Neural crest cell (in vitro differentiated cells): ENCODE results near the gene DPYSL4. TPM values are rescaled to one million over a fixed set of nuclear protein-coding genes. Genes with fewer than 3 reads are reported as not detected.

ENCODE experiments used
- DNase-seq: peaks from one replicate; pipeline ENCODE4 v3.0.0; 2021; ENCODE audit warnings: low read depth, mixed read lengths, low spot score
- H3K27ac Mint-ChIP-seq: one replicate; pipeline ENCODE4 v1.8.0; 2021; ENCODE audit warnings: mild to moderate bottlenecking, mixed read lengths; ENCODE audit not compliant: unreplicated experiment
- H3K27me3 Mint-ChIP-seq: 2 replicates; pipeline ENCODE4 v1.8.0; 2021; ENCODE audit warnings: low read depth, mild to moderate bottlenecking, mixed read lengths
- H3K36me3 Mint-ChIP-seq: 2 replicates; pipeline ENCODE4 v1.8.0; 2021; ENCODE audit warnings: low read depth, mild to moderate bottlenecking, mixed read lengths
- H3K4me1 Mint-ChIP-seq: 2 replicates; pipeline ENCODE4 v1.8.0; 2021; ENCODE audit warnings: mixed read lengths
- H3K4me3 Mint-ChIP-seq: one replicate; pipeline ENCODE4 v1.8.0; 2021; ENCODE audit warnings: mild to moderate bottlenecking, mixed read lengths
- H3K9me3 Mint-ChIP-seq: 2 replicates; pipeline ENCODE4 v1.8.0; 2021; ENCODE audit warnings: mixed read lengths
- total RNA-seq: library from RNA; stranded (reverse); gene quantifications from 2 replicates; pipeline ENCODE4 v1.2.1, GENCODE V29; 2021
- TF ChIP-seq, protein P1 (sequence below): fragments of 200-600 bp; sonication (generic); conservative IDR thresholded peaks from 2 replicates; pipeline ENCODE4 v1.5.0; 2021; ENCODE audit warnings: antibody characterized with exemption, mild to moderate bottlenecking

The DPYSL4 gene
- total RNA-seq, 1 donor from 2014 or later = 155 TPM

DNA sequence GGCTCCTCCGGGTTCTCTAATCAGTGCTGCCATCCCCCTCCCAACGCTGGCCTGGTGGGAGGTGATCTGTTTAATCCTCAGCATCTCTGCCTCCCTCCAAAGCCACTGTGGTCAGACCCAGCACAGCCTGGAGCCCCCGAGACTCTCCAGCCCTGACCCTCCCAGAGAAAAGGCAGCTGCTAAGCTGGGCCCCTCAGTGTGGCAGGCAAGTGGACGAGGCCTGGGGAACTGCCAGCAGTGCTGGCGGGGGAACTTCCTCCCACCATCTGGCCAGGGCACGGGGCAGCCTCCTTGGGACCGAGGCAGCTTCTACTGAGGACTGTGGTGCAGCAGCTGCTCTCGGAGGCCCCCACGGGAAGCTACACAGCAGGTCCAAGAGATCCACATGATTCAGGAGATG is 51.1 kb downstream of the DPYSL4 start:
- no peak for DNase-seq
- TF ChIP-seq, protein P1, sequence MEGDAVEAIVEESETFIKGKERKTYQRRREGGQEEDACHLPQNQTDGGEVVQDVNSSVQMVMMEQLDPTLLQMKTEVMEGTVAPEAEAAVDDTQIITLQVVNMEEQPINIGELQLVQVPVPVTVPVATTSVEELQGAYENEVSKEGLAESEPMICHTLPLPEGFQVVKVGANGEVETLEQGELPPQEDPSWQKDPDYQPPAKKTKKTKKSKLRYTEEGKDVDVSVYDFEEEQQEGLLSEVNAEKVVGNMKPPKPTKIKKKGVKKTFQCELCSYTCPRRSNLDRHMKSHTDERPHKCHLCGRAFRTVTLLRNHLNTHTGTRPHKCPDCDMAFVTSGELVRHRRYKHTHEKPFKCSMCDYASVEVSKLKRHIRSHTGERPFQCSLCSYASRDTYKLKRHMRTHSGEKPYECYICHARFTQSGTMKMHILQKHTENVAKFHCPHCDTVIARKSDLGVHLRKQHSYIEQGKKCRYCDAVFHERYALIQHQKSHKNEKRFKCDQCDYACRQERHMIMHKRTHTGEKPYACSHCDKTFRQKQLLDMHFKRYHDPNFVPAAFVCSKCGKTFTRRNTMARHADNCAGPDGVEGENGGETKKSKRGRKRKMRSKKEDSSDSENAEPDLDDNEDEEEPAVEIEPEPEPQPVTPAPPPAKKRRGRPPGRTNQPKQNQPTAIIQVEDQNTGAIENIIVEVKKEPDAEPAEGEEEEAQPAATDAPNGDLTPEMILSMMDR = no peak
- peaks cover 5% of the 10 kb centered on the region for H3K4me1 Mint-ChIP-seq
- no peak overlapping the region for H3K4me3 Mint-ChIP-seq
- no peaks in the 10 kb centered on the region for H3K9me3 Mint-ChIP-seq
- H3K27me3 Mint-ChIP-seq = no peaks in the 10 kb centered on the region
- no peak overlapping the region for H3K27ac Mint-ChIP-seq
- no peaks in the 10 kb centered on the region for H3K36me3 Mint-ChIP-seq

DNA sequence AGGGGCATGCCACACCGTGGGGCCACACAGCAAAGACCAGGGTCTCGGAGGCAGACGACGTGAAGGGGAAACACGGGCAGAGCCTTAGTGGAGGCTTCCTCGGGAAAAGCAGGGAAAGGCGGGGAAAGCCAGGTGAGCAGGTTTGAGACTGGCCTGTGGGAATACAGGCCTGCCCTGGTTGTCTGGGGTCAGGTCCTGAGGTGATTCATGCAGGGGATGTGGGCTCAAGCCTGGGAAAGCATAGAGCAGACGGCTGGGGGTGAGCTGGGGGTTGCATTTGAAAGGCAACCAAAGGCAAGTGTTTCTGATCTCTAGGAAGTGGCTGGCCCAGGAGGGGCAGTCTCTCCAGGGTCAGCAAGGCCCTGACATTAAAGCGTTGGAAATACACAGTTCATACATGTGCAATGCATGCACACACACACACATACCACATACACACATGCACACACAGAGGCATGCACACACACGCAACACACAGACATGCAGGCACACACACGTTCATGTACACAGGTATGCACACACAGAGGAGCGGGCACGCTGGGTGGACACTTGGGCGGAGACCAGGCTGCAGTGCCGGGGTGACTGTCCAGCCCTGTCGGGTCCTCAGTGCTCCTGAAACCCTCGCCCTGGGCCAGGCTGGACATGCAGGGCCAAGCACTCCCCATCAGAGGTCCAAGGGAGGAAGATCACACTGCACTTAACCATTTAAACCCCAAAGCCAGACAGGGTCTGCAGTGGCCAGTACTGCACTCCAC is 51.8 kb downstream of the DPYSL4 start:
- no peaks in the 10 kb centered on the region for H3K36me3 Mint-ChIP-seq
- TF ChIP-seq, protein P1 = no peak
- no peak overlapping the region for H3K4me3 Mint-ChIP-seq
- no peaks in the 10 kb centered on the region for H3K9me3 Mint-ChIP-seq
- DNase-seq = no peak
- H3K4me1 Mint-ChIP-seq = peaks cover 10% of the 10 kb centered on the region
- H3K27ac Mint-ChIP-seq = peak overlapping the region; percentile 72
- no peaks in the 10 kb centered on the region for H3K27me3 Mint-ChIP-seq

DNA sequence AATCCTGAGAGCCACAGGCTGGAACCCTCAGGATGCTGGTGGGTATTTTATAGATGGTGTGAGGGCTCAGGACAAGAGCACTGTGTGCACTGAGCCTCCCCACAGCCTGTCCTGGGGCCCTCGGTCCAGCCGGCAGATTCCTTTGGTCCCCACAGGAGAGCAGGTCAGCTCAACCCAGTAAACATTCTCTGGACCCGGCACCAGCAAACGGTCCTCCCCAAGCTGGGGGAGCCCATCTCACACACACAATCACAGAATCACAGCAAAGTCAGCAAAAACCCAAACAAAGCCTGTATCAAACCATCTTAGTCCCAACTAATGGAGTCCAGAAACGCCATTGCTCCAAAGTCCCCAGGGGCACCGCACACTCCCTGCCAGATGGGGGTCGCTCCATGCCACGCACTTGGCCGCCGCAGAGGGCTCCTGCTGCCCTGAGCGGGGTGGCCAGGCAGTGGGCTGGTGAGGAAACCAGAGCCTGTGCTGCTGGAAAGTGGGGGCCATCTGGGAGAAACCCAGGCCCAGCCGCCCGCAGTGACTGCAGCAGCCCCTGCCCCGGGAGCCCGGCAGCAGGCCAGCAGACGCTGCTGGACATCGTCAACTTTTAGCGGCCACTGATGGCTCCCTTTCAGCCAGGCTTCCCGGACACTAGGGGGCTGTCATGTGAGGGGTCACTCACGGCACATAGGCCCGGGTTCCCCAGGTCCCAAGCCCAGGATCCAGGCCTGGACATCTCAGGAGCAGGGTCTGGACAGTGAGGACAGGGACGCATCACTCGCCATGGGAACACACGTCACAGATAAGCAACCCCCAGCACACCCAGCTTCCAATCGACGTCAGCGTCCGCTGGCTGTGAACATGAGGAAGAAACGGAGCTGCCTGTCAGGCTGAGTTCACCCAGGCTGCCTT is 52.6 kb downstream of the DPYSL4 start:
- Mint-ChIP-seq H3K27me3 (no peaks in the 10 kb centered on the region), H3K4me3 (no peak overlapping the region), H3K9me3 (no peaks in the 10 kb centered on the region), H3K4me1 (peaks cover 10% of the 10 kb centered on the region), H3K36me3 (no peaks in the 10 kb centered on the region), H3K27ac (no peak overlapping the region)
- no peak for DNase-seq
- TF ChIP-seq, protein P1 = no peak

DNA sequence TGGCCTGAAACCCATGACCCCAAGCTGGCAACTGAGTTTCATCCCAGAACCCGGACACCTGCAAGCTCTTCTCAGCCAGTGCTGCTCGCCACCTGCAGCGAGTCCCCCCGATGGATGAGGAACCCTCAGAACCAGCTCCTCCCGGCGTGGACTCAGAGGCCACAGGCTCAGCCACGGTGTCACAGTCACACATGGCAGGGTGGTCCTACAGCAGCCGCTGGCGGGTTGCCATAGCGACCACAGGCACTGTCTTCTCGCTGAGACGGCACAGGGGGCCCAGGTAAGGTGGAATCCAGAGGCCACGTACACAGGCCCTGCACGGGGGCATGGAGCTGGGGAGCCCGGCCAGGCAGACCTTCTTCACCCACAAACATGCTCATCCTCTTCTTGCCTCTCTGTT is 53.4 kb downstream of the DPYSL4 start:
- H3K27ac Mint-ChIP-seq = no peak overlapping the region
- H3K36me3 Mint-ChIP-seq = no peaks in the 10 kb centered on the region
- DNase-seq = no peak
- TF ChIP-seq, protein P1 = no peak
- no peaks in the 10 kb centered on the region for H3K9me3 Mint-ChIP-seq
- peaks cover 17% of the 10 kb centered on the region for H3K4me1 Mint-ChIP-seq
- H3K4me3 Mint-ChIP-seq = no peak overlapping the region
- no peaks in the 10 kb centered on the region for H3K27me3 Mint-ChIP-seq

DNA sequence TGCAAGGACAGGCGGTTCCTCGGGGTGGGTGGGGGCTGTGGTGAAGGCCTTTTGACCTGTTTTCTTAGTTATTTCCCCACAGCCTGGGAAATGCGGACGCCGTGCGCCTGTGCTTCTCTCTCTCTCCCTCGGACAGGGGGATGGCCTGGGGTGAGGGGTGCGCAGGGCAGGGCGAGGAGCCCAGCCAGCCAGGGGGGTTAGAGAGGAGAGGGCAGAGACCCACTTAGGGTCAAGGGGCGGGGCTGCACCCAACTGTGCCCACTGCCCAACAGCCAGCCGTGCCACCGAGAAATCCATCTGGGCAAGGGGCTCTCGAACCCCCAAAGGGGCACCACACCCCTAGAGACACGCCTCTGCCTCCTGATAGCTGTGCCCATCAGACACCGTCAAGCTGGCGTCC is 53.8 kb downstream of the DPYSL4 start:
- DNase-seq = no peak
- TF ChIP-seq, protein P1 = no peak
- H3K4me1 Mint-ChIP-seq = peaks cover 19% of the 10 kb centered on the region
- H3K9me3 Mint-ChIP-seq = no peaks in the 10 kb centered on the region
- no peak overlapping the region for H3K27ac Mint-ChIP-seq
- no peaks in the 10 kb centered on the region for H3K27me3 Mint-ChIP-seq
- no peaks in the 10 kb centered on the region for H3K36me3 Mint-ChIP-seq
- H3K4me3 Mint-ChIP-seq = no peak overlapping the region
